ENCODE measurements around the gene EFCAB11.

The EFCAB11 gene, protein sequence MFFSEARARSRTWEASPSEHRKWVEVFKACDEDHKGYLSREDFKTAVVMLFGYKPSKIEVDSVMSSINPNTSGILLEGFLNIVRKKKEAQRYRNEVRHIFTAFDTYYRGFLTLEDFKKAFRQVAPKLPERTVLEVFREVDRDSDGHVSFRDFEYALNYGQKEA

DNA sequence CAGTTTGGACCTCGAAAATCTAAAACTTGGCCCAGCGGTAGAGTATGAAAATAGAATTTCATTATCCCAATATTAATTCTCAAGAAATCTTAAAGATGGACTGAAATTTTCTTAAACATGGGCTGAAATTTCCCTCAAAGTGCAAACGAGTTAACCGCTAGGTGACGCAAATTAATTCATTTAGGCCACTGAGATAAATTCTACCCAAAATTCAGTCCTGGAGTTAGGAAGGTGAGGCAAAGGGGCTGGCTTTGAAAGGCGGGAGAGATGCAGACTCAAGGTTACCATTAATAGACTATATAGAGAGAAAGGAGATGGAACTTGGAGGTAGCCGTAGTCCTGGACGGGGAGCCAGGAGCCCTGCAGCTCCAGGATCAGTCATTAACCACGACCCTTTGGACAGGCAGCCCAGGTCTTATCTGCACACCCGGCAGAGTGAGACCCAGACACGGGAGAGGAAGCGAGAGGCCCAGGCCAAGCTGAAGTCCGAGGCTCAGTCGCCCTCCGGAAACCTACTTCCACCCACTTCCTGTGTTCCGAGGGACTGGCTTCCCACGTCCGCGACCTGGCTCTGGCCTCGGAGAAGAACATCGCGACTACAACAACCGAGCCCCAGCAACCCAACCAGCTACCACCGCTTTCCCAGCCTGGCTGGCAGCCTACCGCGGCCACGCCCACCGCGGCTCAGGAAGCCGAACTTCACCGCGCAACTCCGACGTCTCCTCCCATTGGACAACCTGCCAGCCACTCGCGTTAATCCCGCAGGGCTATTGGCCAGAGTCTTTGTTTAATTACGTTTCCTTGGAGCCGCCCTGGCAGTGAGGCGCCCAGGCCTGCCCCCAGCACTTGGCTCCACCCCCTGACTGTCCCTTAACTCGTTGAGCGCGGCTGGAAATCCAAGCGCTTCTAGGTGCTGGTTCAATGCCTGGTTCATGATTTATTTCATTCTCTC, at the start of gene EFCAB11:
Gene EFCAB11 (minus strand): TSS at position 661 of the 952 bp plus-strand sequence. CDS start 70 bp downstream, at position 591.
- DNase-seq = peak; percentile 99

DNA sequence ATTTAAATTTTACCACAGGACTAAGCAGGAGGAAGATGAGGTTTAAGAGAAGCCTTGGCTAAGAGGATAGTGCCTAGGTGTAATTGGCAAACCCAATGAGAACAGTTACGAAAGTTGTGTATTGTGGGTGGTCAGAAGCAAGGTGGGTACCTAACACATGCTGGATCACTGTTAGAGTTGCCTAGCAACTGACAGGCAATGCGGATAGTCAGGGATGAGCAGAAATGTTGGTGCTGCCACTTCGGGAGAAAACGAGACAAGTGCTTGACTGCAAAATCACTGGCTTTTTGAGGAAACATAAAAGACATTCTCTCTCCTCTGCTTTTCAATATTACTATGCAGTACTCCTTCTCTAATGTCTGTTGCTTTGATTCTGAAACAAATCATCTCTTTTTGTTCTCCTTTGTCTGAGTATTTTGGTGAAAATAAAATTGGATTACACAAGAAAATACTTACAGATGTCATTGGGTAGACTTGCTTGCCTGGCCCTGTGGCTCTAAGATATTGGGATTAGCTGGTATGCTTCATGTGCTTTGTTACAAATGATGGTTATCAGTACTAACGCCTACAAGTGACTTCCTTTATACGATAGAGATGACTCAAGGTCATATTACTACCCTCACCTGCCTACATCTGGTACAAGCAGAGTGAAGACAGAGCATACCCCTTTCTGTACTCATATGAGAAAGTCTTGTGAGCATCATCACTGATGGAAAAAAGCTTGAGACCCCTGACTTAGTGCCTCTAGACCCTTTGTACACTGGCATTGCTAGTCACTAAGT, 49.2 kb upstream of the EFCAB11 start:
- DNase-seq = no peak

DNA sequence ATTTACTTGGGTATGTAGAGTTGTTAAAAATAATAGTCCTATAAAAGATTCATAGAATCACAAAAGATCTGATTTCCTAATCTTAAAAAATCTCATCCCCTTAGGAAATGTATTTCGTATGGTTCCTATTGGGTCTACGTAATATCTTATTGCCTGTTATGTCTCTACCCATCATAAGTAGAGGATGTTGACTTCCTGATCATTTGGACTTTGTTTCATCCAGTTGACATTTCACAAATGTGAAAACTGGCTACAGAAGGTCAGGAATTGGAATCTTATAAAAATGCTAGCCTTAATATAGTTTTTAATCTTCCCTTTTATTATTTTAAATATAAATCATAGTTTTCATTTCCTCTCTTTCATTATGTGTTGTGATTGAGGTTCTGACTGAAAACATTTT, 46.4 kb upstream of the EFCAB11 start:
- no peak for DNase-seq

DNA sequence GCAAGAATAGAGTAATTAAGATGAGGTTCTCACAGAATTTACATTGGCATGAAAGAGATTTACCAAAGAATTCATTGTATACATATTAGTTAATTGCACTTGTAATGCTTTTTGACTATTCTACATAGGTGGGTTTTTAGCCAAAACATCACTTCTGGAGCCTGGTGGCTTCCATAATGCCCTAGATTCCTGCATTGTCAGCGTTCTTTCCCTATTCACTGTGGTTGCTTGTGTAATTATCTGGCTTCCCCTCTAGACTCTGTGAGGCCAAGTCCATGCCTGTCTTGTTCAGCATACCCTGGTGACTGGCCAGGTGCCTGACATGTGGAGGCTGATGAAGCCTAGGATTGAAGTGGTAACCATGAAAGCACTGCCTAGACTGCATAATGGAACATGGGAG, 42.4 kb upstream of the EFCAB11 start:
- DNase-seq = no peak

DNA sequence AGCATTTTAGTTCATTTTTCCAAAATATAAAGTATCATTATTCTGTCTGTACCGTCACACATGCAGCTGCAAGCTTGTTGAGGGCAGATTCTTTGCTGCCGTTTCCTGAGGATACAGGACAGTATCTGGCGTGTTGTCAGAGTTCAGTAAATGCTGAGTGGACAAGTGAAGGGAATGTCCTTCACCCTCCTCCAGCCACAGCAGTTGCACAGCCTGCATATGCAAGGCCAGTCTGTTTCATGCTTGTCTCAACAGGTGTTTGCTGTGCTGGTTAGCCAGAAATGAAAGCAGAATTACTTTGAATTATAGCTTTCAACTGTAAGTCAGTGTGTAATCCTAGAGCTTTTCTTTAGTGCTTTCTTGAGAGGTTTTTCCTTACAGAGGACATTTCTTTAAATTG, 37.7 kb upstream of the EFCAB11 start:
- DNase-seq = no peak

DNA sequence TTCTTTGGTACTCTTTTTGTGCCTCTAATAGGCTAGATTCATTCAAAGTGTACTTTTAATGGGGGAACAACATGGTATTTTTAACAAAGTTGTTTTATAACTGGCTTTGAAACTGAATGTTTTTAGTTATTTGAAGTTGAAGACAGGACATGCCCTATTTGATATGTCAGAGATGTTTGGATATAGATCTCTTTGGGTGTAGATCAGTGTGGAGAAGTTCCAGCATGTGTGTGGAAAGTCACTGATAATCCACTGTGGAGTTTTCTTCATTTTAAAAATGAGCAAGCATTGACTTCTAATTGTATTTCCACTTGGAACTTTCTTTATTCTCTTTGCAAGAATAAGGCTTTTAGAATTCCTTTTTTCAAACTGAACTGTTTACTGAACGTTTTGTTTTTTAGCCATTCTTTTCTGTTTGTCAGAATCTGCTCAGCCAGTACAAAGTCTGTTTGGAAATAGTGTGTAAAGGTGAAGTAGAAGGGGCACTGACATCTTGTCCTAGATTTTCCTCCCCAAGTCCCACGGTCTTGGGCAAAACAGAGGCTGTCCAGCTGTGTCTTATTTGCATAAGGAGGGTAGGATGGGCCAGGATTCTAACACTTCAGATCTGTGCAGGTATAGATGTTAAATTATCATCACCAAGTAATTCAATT, 36.2 kb upstream of the EFCAB11 start:
- DNase-seq = no peak

DNA sequence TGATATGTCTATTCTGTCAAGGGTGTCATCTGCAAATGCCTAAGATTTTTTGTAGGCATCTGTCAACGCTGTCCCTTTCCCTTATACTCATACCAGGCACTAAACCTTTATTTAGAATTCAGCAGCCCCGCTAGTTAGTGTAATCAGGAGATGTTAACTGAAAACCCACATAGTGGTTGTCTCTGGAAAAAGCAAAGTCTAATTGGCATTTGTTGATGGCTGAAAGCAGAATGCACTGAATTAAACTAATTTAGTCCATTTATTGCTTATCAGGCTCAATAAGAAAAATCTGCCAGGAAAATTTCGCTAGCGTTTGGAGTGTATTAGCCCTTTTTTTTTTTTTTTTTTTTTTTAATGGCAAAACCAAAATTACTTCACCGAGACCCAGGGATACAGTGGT, 35.7 kb upstream of the EFCAB11 start:
- no peak for DNase-seq

DNA sequence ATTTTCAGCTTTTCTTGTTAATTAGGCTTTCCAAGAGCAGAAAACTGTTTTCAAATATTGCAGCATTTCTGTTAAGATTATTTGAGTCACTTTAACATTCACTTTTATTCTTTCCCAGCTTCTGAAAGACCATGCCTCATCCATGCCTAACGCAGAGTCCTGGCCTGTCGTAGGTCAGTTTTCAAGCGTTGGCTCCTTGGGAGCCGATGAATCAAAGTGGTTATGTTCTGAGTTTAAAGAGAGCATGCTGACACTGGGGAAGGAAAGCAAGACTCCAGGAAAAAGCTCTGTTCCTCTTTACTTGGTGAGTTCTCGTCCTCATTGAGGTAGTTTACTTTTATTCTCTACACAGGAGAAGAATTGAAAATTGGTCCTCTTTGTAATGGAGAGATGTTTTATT, 34.3 kb upstream of the EFCAB11 start:
- no peak for DNase-seq

DNA sequence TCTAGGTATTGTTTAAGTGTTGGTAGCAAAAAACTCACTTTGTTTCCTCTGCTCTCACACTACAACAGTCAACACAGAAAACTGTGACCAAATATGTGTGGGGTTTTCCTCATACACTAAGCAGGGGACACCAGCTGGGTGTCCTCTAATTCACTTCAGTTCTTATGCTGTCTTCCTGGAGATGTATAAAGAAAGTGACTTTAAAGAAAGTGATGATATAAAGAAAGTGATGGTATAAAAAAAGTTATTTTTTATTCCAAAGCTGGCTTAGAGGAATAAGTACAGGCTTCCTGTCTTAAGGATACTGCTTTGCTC, 32.6 kb upstream of the EFCAB11 start:
- DNase-seq = no peak

DNA sequence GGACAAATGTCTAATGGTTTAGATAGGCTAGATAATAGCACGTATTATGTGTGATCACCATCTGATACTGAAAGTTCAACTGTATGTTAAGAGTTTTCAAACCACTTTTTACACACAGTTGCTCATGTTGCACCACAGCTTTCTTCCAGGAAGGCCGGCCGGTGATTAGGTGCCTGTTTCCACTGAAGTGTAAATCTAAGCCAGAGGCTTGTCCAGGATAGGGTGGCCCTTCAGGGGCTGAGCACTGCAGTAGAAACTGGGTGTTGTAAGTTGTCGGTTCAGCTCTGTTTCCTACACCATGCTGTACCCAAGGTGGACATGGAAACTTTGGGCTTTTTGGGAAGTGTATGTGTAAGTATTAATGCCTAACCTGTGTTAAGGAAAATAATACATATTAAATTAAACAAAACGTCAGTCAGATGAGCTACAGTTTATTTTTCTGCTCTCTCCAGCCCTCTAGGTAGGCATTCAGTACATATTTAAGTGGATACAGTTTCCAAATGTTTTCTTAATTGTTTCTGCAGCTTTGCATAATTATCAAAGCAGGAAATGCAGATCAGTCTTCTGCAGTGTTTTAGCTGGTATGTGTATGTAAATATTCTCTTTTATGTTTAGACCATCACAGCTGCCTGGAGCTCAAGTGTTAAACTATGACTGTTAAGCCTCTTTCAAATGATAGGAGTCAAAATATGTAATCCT, 32.1 kb upstream of the EFCAB11 start:
- no peak for DNase-seq

DNA sequence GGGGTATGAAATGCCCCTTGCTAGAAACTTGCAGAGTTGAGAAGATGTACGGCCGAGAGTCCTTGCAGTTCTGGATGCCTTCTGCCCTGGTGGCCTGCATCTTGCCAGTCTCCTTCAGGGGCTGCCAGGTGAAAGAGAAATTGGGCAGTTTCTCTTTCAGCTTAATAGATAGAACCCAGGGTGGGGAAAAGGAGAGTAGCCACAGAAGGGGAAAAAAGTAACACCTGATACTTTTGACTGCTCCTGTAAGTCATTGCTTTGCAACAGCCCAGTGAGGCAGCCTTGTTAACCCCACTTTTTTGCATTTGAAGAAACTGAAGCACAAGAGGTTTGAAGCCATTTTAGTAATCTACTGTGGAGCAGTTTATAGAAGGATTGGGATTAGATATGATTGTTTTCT, 28.8 kb upstream of the EFCAB11 start:
- DNase-seq = no peak

DNA sequence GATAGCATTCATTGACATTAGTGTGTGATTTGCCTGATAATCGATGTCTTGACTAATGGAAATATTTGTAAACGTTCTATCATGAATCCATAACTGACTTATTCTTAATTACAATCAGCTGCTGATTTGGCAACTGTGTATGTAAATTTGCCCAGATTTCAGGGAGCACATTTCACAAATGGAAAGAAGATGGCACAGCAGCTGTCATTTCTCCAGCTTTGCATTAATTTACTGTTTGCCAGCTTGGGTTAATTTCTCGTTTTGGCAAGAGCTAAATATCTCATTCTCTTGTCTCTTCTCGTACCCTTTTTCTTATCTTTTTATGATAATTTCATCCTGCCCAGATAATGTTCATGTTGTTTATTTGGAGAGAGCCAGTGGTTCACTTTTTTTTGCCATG, 24.1 kb upstream of the EFCAB11 start:
- DNase-seq = no peak

DNA sequence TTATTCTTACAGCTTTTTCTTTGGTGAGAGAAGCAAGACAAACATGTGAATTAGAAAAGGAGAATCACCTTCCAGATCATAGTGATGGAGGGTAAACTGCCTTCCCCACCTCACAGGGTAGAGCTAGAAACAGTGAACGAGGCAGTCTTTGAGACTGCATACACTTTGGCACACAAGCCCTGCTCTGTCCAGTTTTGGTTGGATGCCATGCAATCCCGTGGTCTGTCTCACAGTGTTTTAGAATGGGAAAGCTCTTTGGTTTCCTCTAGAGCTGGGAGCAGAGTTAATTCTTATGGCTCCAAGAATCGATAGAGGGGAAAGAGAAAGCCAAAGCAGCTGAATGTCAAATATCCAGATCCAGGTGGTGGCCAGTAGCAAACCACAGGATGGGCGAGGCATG, 23.1 kb upstream of the EFCAB11 start:
- no peak for DNase-seq

DNA sequence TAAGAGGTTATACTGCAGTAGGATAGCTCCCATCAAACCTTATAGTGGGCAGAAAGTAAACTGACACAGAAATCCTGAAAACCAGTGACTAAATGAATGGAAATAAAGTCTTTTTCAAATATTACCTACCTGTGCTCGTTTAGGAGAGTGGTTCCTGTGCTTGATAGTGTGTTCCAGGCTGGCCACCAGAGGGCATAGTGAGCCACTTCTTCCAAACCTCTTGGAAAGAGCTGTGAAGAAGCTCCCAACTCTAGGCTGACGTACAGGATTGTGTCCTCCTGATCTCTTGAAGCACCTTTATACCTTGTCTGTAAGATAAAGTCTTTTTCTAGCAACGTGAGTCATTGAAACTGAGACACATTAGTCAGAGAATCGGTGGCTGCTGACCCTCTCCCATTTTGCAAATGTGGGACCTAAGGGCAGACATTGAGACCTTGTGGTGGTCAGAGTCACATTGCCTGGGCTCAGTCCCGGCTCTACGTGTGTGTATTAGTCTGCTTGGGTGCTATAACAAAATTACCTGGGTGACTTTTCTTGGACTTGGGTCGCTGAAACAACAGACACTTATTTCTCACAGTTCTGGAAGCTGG, 18.8 kb upstream of the EFCAB11 start:
- peak; percentile 61 for DNase-seq

DNA sequence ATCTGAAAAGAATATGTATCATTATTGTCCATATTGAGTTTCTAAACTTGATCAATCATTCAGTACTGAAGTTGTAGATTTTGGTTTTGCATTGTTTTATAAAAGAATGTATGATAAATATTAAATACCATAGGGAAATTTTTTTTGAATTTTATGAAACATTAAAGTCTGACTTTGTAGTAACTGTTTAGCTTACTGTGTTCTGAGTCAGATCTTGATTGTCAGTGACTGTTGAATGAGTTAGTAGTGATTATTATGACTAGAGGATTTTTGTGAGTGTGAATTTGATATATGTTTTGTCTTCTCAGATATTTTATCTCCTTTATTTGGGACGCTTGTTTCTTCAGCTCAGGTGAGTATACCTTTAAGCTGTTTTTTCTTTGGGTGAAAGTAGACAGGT, 11.3 kb upstream of the EFCAB11 start:
- no peak for DNase-seq

DNA sequence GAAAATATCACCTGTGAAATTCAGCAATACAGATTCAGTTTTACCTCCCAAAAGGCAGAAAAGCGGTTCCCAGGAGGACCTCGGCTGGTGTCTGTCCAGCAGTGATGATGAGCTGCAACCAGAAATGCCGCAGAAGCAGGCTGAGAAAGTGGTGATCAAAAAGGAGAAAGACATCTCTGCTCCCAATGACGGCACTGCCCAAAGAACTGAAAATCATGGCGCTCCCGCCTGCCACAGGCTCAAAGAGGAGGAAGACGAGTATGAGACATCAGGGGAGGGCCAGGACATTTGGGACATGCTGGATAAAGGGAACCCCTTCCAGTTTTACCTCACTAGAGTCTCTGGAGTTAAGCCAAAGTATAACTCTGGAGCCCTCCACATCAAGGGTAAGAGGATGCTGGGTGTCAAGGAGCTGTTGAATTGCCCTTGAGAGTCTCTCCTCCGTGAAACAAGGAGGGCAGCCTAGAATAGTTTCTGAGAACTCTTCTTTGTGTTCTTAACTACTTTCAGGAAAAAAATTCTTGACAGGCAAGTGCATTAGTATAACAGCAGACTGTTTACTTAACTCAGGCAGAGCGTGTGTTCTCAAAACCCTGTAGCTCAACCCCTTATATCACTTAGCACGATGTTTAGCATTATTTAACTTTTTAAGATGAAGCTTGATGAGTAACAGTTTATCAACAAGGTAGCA, 8.9 kb upstream of the EFCAB11 start:
- DNase-seq = no peak

DNA sequence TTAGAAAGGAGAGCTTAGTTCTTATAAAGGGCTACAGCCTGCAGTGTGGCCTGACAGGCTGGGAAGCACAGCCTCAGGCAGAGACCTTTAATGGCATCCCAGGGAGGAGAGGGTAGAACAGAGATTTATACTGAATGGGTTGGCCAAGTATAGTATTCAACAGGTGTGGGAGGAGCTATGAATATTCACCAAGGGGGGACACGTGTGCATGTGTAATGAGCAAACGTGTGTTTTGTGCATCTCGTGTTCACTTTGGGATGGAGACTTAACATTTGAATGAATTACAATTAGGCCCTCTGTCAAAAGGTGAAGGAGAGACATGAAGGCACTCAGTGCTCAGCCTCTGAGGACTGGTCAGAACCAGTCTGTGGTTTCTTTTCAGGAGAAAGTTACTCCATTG, 6.4 kb upstream of the EFCAB11 start:
- no peak for DNase-seq

DNA sequence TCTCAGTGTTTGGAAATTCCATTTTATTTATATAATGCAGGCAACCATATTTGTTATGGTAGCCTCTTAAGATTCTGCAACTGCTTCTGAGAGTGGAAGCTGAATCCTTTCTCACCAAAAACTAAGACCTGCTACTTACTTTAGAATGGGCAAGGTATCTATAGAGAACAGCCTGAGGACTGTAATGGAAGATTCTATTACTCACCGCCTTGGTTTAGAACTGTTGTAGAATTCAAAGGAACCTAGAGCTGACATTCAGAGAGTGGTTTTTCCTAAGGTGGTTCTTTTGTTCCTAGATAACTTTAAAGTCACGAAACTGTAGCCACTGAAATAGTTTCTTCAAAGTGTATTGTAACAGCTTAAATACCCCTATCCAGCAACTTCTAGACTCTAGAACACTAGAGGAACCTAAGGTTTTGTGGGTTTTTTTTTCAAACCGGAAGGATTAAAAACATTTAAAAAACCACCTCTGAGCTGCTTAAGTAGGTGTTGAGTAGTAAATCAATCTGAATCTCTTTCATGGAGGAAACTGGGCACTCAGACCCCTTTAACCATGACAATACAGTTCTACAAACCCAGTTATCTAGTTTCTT, 5.4 kb upstream of the EFCAB11 start:
- no peak for DNase-seq

DNA sequence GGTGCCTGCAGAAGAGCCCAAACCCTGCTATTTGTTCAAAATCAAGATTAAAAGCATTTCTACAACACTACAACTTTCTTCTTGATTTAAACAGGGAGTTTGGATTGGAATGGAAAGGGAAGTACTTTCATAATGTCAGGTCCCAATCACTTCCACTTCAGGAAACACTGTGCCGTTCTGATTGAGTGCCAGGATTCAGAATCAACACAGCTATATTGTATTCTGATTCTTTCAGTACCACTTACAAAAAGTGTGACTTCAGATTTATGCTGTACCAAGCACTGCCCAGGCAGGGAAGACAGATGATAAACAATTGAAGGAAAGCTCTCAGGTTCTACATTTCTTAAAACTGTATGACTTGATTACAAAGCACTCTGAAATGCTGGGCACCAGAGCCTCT, 4.4 kb upstream of the EFCAB11 start:
- no peak for DNase-seq

DNA sequence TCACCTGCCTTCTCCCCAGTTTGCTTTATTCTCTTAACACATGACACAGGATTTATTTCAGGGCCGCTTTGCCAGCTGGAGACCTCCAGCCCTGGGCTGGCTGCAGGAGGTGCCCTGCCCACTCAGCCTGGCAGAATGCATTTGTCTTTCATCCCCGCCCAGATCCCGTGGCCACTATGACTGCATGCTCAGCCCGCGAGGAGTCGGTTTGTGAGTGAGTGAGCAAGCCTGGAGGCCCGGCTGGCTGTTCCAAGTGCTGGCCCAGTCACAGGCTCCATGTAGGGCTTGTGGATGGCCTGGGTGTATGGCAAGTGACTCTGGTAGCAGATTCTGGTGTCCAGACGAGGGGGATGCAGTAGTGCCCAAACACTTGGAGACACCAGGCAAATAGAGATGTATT, 3.3 kb upstream of the EFCAB11 start:
- no peak for DNase-seq

DNA sequence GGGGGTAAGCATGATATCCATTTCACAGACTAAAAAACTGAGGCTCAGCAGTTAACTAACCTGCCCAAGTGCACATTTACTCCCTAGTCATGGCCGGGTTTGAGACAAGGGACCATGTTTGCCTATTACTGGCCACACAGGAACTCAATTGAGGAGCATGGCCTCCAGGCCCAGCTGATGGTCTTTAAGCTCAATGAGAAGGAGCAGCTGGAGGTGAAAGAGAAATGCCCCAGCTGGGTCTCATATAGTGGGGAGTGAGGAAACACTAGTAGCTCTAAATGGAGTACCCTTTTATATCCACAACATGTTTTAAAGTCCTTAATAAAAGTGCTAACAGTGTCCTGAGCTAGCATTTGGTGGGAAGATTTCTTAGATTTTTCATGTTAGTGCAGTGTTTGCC, 2.8 kb upstream of the EFCAB11 start:
- no peak for DNase-seq
